GM12878 (cell line): ENCODE results near the gene HCN1.

Source experiments
- CHD1 ChIP-seq: IDR thresholded peaks from 2 replicates; pipeline ENCODE4 v1.6.1; 2012; ENCODE audit warnings: low read depth, low read length, improper control_type of control experiment
- CTCF ChIP-seq, 3 experiments: IDR thresholded peaks in 2 of 3; conservative IDR thresholded peaks in 1 of 3; 2 replicates each; pipeline ENCODE4 v1.5.1; 2011; ENCODE audit warnings: low read depth in 3 of 3, low read length in 3 of 3, mild to moderate bottlenecking in 3 of 3, control low read depth in 2 of 3, moderate library complexity in 2 of 3, inconsistent platforms in 1 of 3, mixed read lengths in 1 of 3; ENCODE audit not compliant: control insufficient read depth in 2 of 3, insufficient read depth in 1 of 3; ENCODE audit errors: extremely low read depth in 1 of 3
- EGR1 ChIP-seq, 2 experiments: IDR thresholded peaks; 1 replicate in 1 of 2; 2 replicates in 1 of 2; pipeline ENCODE4 v1.6.1; 2011 to 2012; ENCODE audit warnings: low read depth in 2 of 2, low read length in 2 of 2, borderline replicate concordance in 1 of 2, mild to moderate bottlenecking in 1 of 2, moderate library complexity in 1 of 2
- EP300 ChIP-seq, 2 experiments: fragments of 150-350 bp in 1 of 2; IDR thresholded peaks; 2 replicates each; pipeline ENCODE4 v1.6.1; 2011 to 2012; ENCODE audit warnings: low read depth in 2 of 2, low read length in 2 of 2, borderline replicate concordance in 1 of 2, improper control_type of control experiment in 1 of 2, inconsistent platforms in 1 of 2; ENCODE audit not compliant: control insufficient read depth in 1 of 2
- NR2F1 ChIP-seq: fragments of 450-650 bp; conservative IDR thresholded peaks from 2 replicates; pipeline ENCODE4 v1.6.1; 2017; ENCODE audit warnings: mild to moderate bottlenecking
- POLR2AphosphoS5 ChIP-seq: IDR thresholded peaks from 2 replicates; pipeline ENCODE4 v1.6.1; 2011; ENCODE audit warnings: mild to moderate bottlenecking, low read length, inconsistent platforms
- ZNF687 ChIP-seq: fragments of 450-650 bp; IDR thresholded peaks from 2 replicates; pipeline ENCODE4 v1.6.1; 2017; ENCODE audit warnings: mild to moderate bottlenecking, moderate library complexity

GRCh38 chr5:45648744-45649143, 47.4 kb downstream of the HCN1 start:
- TF ChIP-seq POLR2AphosphoS5 (no peak), EGR1 (IDR thresholded peaks at IDR 0.05; ENCODE audit: borderline replicate concordance in 1 of 2, low read depth in 2 of 2, low read length in 2 of 2) (no peak), CTCF (IDR thresholded peaks at IDR 0.05 in 2 of 3, conservative IDR thresholded peaks at IDR 0.05 in 1 of 3; ENCODE audit: control insufficient read depth in 2 of 3, extremely low read depth in 1 of 3, insufficient read depth in 1 of 3, low read depth in 3 of 3, low read length in 3 of 3) (no peak), CHD1 (no peak), EP300 (IDR thresholded peaks at IDR 0.05; ENCODE audit: borderline replicate concordance in 1 of 2, control insufficient read depth in 1 of 2, low read depth in 2 of 2, low read length in 2 of 2) (no peak), ZNF687 (no peak), NR2F1 (no peak)
